Neuron (in vitro differentiated cells): ENCODE data around the gene PCSK6.

Source experiments
- H2AFZ ChIP-seq: one replicate; pipeline ENCODE4 v1.6.1; 2013; ENCODE audit warnings: low read depth, mild to moderate bottlenecking, inconsistent platforms, low read length, moderate library complexity
- H3K27me3 ChIP-seq: one replicate; pipeline ENCODE4 v1.6.1; 2013; ENCODE audit warnings: low read length; ENCODE audit not compliant: insufficient read depth
- H3K36me3 ChIP-seq: one replicate; pipeline ENCODE4 v1.6.1; 2013; ENCODE audit warnings: low read length; ENCODE audit not compliant: insufficient read depth
- H3K4me1 ChIP-seq: one replicate; pipeline ENCODE4 v1.6.1; 2013; ENCODE audit warnings: low read length; ENCODE audit not compliant: insufficient read depth
- H3K4me3 ChIP-seq: 2 replicates; pipeline ENCODE4 v1.5.1; 2013; ENCODE audit warnings: mild to moderate bottlenecking, low read length, moderate library complexity
- H3K9me3 ChIP-seq: one replicate; pipeline ENCODE4 v1.6.1; 2013; ENCODE audit warnings: low read length

The PCSK6 gene

GRCh38 chr15:101517504-101517903, 28.0 kb upstream of the PCSK6 start:
- Histone ChIP-seq H2AFZ (no peak overlapping the region), H3K4me3 (no peak overlapping the region), H3K36me3 (no peaks in the 10 kb centered on the region), H3K4me1 (no peaks in the 10 kb centered on the region), H3K27me3 (peaks cover 3% of the 10 kb centered on the region), H3K9me3 (peaks cover 3% of the 10 kb centered on the region)

- peaks cover 3% of the 10 kb centered on the region for H3K9me3 ChIP-seq
- no peak overlapping the region for H3K4me3 ChIP-seq
- H2AFZ ChIP-seq = no peak overlapping the region
- H3K36me3 ChIP-seq = no peaks in the 10 kb centered on the region
- peaks cover 3% of the 10 kb centered on the region for H3K27me3 ChIP-seq
- H3K4me1 ChIP-seq = peaks cover 2% of the 10 kb centered on the region
These were observed 24.8 kb upstream of the PCSK6 start for GRCh38 chr15:101514318-101514717.

- no peak overlapping the region for H3K4me3 ChIP-seq
- H3K4me1 ChIP-seq = peaks cover 6% of the 10 kb centered on the region
- H3K36me3 ChIP-seq = no peaks in the 10 kb centered on the region
- H3K9me3 ChIP-seq = peaks cover 3% of the 10 kb centered on the region
- peaks cover 3% of the 10 kb centered on the region for H3K27me3 ChIP-seq
- no peak overlapping the region for H2AFZ ChIP-seq
These were observed 22.2 kb upstream of the PCSK6 start for GRCh38 chr15:101511717-101512116.

- H3K4me1 ChIP-seq = peaks cover 6% of the 10 kb centered on the region
- H3K36me3 ChIP-seq = no peaks in the 10 kb centered on the region
- peaks cover 3% of the 10 kb centered on the region for H3K27me3 ChIP-seq
- H3K9me3 ChIP-seq = no peaks in the 10 kb centered on the region
- H3K4me3 ChIP-seq = no peak overlapping the region
- H2AFZ ChIP-seq = no peak overlapping the region
These were observed 21.0 kb upstream of the PCSK6 start for GRCh38 chr15:101510212-101511197.

GRCh38 chr15:101509279-101509678, 19.8 kb upstream of the PCSK6 start:
- H3K36me3 ChIP-seq = no peaks in the 10 kb centered on the region
- H2AFZ ChIP-seq = no peak overlapping the region
- peaks cover 6% of the 10 kb centered on the region for H3K4me1 ChIP-seq

GRCh38 chr15:101506491-101506890, 17.0 kb upstream of the PCSK6 start:
- no peaks in the 10 kb centered on the region for H3K9me3 ChIP-seq

More at GRCh38 chr15:101509279-101509678, 19.8 kb upstream of the PCSK6 start:
- H3K9me3 ChIP-seq = no peaks in the 10 kb centered on the region
- no peak overlapping the region for H3K4me3 ChIP-seq
- peaks cover 3% of the 10 kb centered on the region for H3K27me3 ChIP-seq

GRCh38 chr15:101505610-101506337, 16.3 kb upstream of the PCSK6 start:
- H3K9me3 ChIP-seq = no peaks in the 10 kb centered on the region
- no peaks in the 10 kb centered on the region for H3K36me3 ChIP-seq
- H2AFZ ChIP-seq = no peak overlapping the region
- no peak overlapping the region for H3K4me3 ChIP-seq
- H3K27me3 ChIP-seq = peaks cover 2% of the 10 kb centered on the region
- peaks cover 6% of the 10 kb centered on the region for H3K4me1 ChIP-seq

More at GRCh38 chr15:101506491-101506890, 17.0 kb upstream of the PCSK6 start:
- H3K4me1 ChIP-seq = peaks cover 6% of the 10 kb centered on the region
- no peak overlapping the region for H2AFZ ChIP-seq
- H3K36me3 ChIP-seq = no peaks in the 10 kb centered on the region
- no peak overlapping the region for H3K4me3 ChIP-seq
- H3K27me3 ChIP-seq = no peaks in the 10 kb centered on the region

GRCh38 chr15:101504866-101505609, 15.5 kb upstream of the PCSK6 start:
- Histone ChIP-seq H3K4me1 (peaks cover 6% of the 10 kb centered on the region), H3K9me3 (no peaks in the 10 kb centered on the region), H2AFZ (no peak overlapping the region), H3K36me3 (no peaks in the 10 kb centered on the region), H3K4me3 (no peak overlapping the region), H3K27me3 (peaks cover 4% of the 10 kb centered on the region)

- no peaks in the 10 kb centered on the region for H3K9me3 ChIP-seq
- peaks cover 4% of the 10 kb centered on the region for H3K4me1 ChIP-seq
- no peaks in the 10 kb centered on the region for H3K36me3 ChIP-seq
- H3K27me3 ChIP-seq = peaks cover 9% of the 10 kb centered on the region
- no peak overlapping the region for H2AFZ ChIP-seq
- H3K4me3 ChIP-seq = no peak overlapping the region
These were observed 14.9 kb upstream of the PCSK6 start for GRCh38 chr15:101504373-101504772.

GRCh38 chr15:101503296-101503599, 13.7 kb upstream of the PCSK6 start:
- Histone ChIP-seq H3K9me3 (no peaks in the 10 kb centered on the region), H3K27me3 (peaks cover 13% of the 10 kb centered on the region), H2AFZ (no peak overlapping the region), H3K36me3 (no peaks in the 10 kb centered on the region), H3K4me3 (no peak overlapping the region), H3K4me1 (peaks cover 2% of the 10 kb centered on the region)

GRCh38 chr15:101502572-101503295, 13.2 kb upstream of the PCSK6 start:
- Histone ChIP-seq H3K36me3 (no peaks in the 10 kb centered on the region), H3K4me3 (no peak overlapping the region), H3K4me1 (no peaks in the 10 kb centered on the region), H3K27me3 (peaks cover 16% of the 10 kb centered on the region), H3K9me3 (no peaks in the 10 kb centered on the region), H2AFZ (no peak overlapping the region)

- Histone ChIP-seq H3K4me3 (no peak overlapping the region), H3K4me1 (no peaks in the 10 kb centered on the region), H3K9me3 (no peaks in the 10 kb centered on the region), H2AFZ (no peak overlapping the region), H3K36me3 (no peaks in the 10 kb centered on the region), H3K27me3 (peaks cover 17% of the 10 kb centered on the region)
These were observed 12.3 kb upstream of the PCSK6 start for GRCh38 chr15:101501703-101502373.
